ENCODE data around the gene MTFMT.
A peak's percentile ranks its signal among the peaks of the same experiment; 100 is the strongest.

Gene MTFMT

GRCh38 chr15:65060641-65061397, 31.4 kb upstream of the MTFMT start:
- DNase-seq (ENCODE audit: low spot score): no peak

GRCh38 chr15:65059931-65060596, 30.6 kb upstream of the MTFMT start:
- DNase-seq (ENCODE audit: low spot score): no peak

DNA sequence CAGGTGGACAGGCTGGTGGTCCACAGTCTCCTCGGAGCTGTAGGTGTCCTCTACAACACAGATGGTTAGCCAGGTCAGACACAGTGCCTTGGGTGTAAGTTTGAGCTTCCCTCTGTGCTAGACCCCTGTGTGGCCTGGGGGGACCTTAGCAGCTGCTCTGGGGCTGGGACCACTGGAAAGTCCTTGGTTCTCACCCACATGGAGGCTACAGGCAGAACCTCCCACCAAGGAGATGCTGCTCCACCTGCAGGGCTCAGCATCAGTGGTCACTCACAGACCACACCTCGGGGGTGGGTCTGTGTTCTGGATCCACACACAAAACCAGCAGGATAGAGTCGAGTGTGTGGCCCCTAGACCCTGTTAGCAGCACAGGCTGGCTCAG, 29.9 kb upstream of the MTFMT start:
- DNase-seq (ENCODE audit: low spot score): no peak

GRCh38 chr15:65058394-65059368, 29.2 kb upstream of the MTFMT start:
- DNase-seq (ENCODE audit: low spot score): no peak

DNA sequence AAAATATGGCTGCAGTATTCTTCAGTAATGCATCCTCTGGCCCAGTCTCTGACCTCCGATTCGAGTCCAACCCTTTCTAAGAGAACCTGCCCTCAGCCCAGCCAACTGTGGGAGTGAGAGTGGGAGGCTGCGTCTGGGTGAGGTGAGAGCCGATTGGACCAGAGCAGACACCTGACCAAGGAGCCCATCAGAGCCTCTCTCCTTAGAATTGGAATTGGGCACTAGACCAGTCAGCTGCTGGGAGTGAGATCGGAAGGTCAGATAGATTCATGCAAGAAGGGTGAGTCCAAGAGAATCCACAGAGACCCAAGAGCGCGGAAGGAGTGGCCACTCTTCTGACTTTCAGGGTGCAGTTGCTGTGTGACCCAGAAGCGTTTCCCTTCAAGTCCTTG, 28.1 kb upstream of the MTFMT start:
- DNase-seq (ENCODE audit: low spot score): no peak

DNA sequence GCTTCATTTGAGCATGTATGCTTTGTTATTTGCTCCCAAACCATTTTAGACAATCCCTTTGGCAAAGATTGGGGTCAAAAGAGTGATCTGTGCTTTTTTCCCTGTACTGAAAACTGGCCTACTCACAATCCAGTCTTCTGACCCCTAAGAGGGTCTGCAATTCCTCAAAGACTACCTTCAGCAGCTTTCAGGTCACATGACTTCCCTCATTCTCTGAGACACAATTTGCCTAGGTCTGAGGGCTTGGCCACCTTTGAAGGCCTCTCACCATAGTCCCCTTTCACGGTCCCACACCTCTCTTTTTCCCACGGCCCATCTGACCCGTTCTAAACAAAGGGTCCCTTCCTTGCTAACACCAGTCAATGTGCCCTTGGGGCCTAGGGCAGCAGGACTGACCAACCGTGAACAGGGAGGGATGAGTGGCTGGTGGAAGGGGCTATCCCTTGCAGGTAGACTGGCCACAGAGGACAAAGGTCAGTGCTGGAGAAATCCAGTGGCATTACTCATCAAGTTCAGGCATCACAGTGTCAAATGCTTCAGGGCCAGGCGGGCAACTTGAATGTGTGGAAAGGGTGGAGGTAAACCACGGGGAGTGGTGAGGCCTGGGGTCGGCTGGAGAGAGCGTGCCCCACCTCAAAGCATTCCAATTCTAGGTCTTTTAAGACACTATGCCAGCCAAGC, 27.6 kb upstream of the MTFMT start:
- peak; percentile 96 for DNase-seq (ENCODE audit: low spot score)

GRCh38 chr15:65056106-65056505, 26.7 kb upstream of the MTFMT start:
- no peak for DNase-seq (ENCODE audit: low spot score)

GRCh38 chr15:65055201-65055870, 25.9 kb upstream of the MTFMT start:
- peak; percentile 58 for DNase-seq (ENCODE audit: low spot score)

DNA sequence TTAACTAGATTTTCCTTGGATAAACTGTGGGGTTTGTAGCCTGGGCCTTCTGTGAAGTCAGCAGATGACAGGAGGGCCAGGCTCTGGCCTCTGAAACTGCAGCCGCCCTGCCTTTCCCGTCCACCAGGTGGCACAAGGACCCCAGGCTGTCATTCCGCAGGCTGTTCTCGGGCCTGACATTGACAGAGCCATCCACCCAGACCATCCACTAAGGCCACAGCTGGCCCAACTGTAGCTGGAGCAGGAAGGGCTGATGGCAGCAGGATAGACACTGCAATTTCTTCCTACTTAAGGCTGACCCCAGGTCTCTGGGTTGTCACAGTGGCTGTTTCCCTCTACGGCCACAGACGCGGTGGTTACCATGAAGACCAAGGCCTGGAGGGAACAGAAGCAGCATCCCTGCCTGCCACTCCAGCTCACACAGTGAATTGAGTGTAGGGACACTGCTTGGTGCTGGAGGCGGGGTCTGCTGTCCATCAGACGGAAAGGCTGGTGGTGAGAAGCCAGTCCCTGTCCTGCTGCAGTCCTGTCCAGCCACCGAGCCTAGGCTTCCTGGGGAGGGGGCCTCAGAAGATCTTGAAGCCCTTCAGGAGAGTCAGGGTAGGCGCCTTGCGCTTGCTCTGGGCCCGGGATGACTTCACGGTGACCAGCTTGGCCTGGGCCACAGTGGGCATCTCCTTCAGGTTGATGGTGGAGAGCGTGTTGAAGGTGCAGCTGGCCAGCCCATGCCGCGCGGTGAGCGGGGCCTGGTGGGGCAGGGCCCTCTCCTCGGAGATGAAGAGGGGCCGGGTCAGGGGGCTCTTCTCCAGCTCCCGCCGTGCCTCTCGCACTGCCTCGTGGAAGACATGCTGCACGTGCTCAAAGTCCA, 25.1 kb upstream of the MTFMT start:
- DNase-seq (ENCODE audit: low spot score): peak; percentile 77

DNA sequence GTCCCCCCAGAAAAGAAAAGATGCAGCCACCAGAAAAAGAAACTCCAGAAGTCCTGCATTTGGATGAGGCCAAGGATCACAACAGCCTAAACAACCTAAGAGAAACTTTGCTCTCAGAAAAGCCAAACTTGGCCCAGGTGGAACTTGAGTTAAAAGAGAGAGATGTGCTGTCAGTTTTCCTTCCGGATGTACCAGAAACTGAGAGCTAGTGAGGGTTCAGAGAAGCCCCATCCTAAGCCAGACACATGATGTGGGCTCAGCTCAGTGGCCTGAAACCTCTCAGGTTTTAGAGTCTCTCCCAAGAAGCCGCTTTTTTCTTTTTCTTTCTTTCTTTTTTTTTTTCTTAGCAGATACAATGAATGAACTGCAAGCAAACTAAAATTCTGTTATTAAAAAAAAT, 23.5 kb upstream of the MTFMT start:
- DNase-seq (ENCODE audit: low spot score): no peak

DNA sequence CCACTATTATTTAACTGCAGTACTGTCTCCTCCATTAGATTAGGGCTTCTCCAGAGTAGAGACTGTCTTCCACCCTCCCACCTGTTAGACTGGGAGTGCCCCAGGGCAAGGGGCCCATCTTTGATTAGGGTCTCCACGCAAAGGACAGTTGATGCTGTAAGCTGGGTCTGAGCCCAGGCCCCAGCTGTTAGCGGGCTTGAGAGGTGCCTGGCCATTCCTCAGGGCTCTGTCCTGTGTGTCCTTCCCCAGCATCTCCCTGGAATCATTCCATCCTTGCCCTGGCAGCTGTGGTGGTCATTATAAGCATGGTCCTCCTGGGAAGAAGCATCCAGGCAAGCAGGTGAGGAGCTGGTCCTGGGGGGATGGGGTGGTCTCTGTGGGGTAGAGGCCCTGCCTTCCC, 21.8 kb upstream of the MTFMT start:
- no peak for DNase-seq (ENCODE audit: low spot score)

DNA sequence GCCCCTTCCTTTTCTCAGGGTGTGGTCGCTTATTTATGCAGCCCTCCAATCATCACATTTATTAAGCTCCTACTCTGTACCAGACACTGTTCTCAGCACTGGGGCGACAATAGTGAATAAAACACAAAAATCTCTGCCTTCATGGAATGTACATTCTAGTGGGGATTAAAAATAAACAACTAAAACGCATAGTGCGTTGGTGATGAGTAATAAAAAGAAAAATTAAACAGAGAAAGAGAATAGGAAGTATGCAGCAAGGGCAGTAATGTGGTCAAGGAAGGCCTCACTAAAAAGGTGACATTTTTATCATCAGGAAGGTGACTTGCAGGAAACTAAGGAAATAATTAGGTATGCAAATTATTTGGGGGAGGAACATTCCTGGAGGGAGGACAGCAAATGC, 20.8 kb upstream of the MTFMT start:
- no peak for DNase-seq (ENCODE audit: low spot score)

GRCh38 chr15:65049418-65049840, 20.0 kb upstream of the MTFMT start:
- peak; percentile 87 for DNase-seq (ENCODE audit: low spot score)

GRCh38 chr15:65048241-65048640, 18.8 kb upstream of the MTFMT start:
- no peak for DNase-seq (ENCODE audit: low spot score)

DNA sequence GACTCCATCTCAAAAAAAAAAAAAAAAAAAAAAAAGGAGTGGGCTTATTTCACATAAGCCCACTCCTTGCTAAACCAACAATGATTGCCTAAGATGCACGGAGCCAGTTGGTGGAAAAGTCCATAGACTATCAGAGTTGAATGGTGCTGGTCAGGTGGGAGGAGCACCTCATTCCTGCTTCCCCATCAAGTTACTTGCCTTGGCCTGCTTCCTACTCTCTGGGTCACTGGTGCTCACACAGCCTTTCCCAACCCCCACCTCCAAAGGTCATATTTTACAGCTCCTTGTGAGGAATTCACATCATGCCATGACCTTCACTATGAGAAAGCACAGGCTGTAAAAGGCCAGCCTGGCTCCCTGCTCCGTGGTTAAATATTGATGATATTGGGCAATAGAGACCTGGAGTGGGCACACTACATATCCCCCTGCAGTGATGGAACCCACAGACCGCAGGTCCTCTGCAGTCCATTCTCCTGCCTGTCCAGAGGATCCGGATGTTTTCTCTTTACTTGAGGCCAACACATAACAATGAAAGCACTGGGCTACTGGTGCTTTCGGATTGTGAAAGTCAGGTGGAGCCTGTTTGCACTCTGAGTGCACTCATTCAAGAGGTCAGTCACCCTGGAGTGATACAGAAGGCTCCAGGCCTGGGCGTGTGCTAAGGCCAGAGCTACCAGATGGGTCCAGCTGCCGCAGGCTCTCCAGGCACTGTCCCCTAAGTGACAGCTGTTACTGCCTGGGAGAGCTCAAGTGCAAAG, 15.5 kb upstream of the MTFMT start, which contains the start of gene SLC51B:
Gene SLC51B, plus strand, starts transcription at position 664 of the 758 bp plus-strand sequence. CDS start 4,618 bp downstream, outside the sequence.
- peak; percentile 60 for DNase-seq (ENCODE audit: low spot score)

GRCh38 chr15:65044218-65044617, 14.8 kb upstream of the MTFMT start:
- peak; percentile 81 for DNase-seq (ENCODE audit: low spot score)

- no peak for DNase-seq (ENCODE audit: low spot score)
Measured at GRCh38 chr15:65042776-65043327, 13.4 kb upstream of the MTFMT start.

- DNase-seq (ENCODE audit: low spot score): no peak
Measured at GRCh38 chr15:65041787-65042186, 12.3 kb upstream of the MTFMT start.

GRCh38 chr15:65040461-65040860, 11.0 kb upstream of the MTFMT start:
- no peak for DNase-seq (ENCODE audit: low spot score)
